GM13977 (cell line): ENCODE results near the gene PRKCA.

Experiments
- DNase-seq: peaks from one replicate; pipeline ENCODE4 v3.0.0; 2012; ENCODE audit warnings: low spot score
- in situ Hi-C: fragments of 300-500 bp; cut with MboI; formaldehyde crosslinking; loops from one replicate; pipeline ENCODE4 v1.12.0; 2022; ENCODE audit warnings: low sequenced_read_pairs, low pct_unique_long_range_greater_than_20kb, mixed read lengths, inconsistent platforms; ENCODE audit not compliant: unreplicated experiment
- TF ChIP-seq, protein P1 (sequence below): IDR thresholded peaks from 2 replicates; pipeline ENCODE4 v1.5.1; 2012; ENCODE audit warnings: mild to moderate bottlenecking, control low read depth; ENCODE audit not compliant: insufficient read depth; ENCODE audit errors: extremely low read depth, missing control alignments

PRKCA gene

GRCh38 chr17:66420961-66421371, 118.6 kb downstream of the PRKCA start:
- TF ChIP-seq, protein P1, sequence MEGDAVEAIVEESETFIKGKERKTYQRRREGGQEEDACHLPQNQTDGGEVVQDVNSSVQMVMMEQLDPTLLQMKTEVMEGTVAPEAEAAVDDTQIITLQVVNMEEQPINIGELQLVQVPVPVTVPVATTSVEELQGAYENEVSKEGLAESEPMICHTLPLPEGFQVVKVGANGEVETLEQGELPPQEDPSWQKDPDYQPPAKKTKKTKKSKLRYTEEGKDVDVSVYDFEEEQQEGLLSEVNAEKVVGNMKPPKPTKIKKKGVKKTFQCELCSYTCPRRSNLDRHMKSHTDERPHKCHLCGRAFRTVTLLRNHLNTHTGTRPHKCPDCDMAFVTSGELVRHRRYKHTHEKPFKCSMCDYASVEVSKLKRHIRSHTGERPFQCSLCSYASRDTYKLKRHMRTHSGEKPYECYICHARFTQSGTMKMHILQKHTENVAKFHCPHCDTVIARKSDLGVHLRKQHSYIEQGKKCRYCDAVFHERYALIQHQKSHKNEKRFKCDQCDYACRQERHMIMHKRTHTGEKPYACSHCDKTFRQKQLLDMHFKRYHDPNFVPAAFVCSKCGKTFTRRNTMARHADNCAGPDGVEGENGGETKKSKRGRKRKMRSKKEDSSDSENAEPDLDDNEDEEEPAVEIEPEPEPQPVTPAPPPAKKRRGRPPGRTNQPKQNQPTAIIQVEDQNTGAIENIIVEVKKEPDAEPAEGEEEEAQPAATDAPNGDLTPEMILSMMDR, result no peak
- in situ Hi-C loops, result no loop called here
- no peak for DNase-seq

DNA sequence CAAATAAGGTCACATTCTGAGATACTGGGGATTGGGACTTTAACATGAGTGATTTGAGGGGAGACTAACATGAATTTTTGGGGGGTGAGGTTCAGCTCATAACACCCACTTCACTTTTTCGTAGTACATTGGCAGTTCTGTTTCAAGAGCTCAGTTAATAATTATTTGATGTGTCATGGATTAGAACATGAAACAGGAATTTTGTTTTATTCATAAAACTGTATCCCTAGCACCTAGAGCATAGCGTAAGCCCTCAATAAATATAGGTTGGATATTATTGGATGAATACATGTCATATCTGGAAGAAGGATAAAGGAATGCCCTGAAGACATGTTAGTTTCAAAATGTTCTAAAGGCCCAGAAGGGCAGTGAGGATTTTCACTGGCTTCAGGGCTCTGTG, 119.8 kb downstream of the PRKCA start:
- in situ Hi-C loops, result no loop called here

DNA sequence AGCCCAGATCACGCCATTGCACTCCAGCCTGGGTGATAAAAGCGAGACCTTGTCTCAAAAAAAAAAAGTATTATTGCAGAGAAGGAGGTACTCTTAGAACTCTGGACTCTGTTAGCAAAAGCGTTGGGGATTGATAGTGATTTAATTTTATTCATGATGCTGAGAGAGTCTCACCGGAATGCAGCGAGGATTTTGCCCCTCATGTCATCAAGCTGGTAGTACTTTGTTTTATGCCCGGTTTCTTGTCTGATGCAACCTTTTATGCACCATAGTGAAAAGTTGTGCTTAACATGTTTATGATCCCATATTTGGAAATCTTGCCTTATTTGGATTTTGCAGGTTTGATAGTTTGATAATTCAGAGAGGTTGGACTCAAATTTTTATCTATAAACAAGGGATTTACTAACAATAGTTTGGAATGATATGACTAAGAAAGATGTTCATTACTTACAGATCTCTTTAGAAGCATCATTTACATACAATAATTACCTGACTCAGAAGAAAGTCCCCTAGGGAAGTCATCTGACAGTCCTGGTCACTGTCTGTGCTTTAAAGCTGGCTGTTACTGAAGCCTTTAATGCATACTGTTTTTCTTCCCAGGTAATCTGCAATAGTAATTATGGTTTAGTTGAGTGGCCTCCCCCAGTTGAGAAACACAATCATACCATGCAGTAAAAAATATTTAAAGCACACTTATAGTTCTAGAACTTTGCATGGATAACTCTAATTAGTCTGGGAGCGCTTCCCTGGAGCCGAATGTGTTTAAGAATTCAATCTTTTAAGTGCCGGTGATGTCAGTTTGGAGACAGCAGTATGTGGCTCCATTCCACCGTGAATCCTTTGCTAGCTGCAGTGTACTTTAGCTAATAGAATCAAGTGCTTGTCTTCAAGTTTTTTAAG, 120.9 kb downstream of the PRKCA start:
- no peak for DNase-seq
- in situ Hi-C loops, result no loop called here
- TF ChIP-seq, protein P1, result no peak

More for the DNA sequence above, 119.8 kb downstream of the PRKCA start:
- DNase-seq, result no peak
- TF ChIP-seq, protein P1, result no peak

DNA sequence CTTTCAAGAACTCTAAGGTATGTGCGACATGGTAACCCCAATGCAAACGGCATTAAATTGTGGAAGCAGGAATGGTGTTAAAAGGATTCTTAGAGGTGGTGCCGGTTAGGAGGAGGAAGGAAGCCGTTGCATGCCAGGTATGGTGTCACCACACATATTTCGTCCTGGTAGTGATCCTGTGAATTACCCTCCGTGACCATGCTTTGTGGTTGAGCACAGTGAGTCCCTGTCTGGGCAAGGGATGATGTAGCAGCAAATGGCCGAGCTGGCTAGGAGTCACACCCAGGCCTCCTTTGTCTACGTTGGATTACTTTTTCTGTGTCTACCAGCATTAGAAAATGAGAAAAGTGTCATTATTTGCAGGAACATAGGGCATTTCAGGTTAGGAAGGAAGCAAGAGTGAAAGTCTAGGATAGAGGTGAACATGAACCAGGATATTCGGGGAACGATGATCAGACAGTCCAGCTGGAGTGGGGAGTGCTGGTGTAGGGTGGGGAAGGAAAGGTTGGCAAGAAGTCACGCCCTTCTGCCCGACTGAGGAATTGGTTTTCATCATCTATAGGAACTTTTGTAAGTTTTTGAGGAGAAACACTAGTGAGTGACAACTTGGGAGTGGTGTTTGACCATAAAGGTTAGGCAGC, 123.5 kb downstream of the PRKCA start:
- TF ChIP-seq, protein P1, result no peak
- in situ Hi-C loops, result no loop called here

GRCh38 chr17:66426397-66427033, 124.1 kb downstream of the PRKCA start:
- in situ Hi-C loops, result no loop called here
- TF ChIP-seq, protein P1, result no peak
- DNase-seq, result peak; percentile 26

More for the DNA sequence above, 123.5 kb downstream of the PRKCA start:
- DNase-seq, result no peak

DNA sequence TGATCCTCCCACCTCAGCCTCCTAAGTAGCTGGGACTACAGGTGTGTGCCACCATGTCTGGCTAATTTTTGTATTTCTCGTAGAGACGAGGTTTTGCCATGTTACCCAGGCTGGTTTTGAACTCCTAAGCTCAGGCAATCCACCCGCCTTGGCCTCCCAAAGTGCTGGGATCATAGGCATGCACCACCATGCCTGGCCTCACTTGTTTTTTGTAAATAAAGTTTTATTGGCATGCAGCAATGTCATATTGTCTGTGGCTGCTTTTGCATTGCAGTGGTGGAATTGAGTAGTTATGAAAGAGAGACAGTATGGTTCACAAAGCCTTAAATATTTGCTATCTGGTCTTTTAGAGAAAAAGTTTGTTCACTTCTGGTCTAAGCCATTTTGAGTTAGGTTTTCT, 124.7 kb downstream of the PRKCA start:
- no peak for DNase-seq
- in situ Hi-C loops, result no loop called here
- TF ChIP-seq, protein P1, result no peak
